HepG2 (cell line): Measurements from ENCODE around the gene MKRN1. TPM values are rescaled to one million over a fixed set of nuclear protein-coding genes. Genes with fewer than 3 reads are reported as not detected.

Experiments
- ATAC-seq: fragments of 200-7000 bp; cut with Tn5 transposase; 3 replicates; pipeline ENCODE4 v1.9.1; 2020; ENCODE audit warnings: mild to moderate bottlenecking, moderate library complexity
- BruUV-seq: library from RNA; stranded (reverse); fragments of 400-500 nt; replicated peaks from 2 replicates; lab custom pipeline; 2021; lab: Mats Ljungman, UMichigan
- CTCF ChIA-PET: fragments of 300-600 bp; formaldehyde crosslinking; extraction: SDS; loops from one replicate; lab custom pipeline; 2021; ENCODE audit warnings: low total read pairs, inconsistent platforms, low intra/inter-chr PET ratio; lab: Yijun Ruan, JAX
- POLR2A ChIA-PET: fragments of 350-600 bp; sonication (Branson Sonifier 250); formaldehyde crosslinking; loops from one replicate; lab custom pipeline; 2020; ENCODE audit warnings: antibody characterized with exemption, inconsistent platforms; lab: Yijun Ruan, JAX
- DNase-seq: peaks from one replicate; pipeline ENCODE4 v3.0.0-alpha.2; 2015; ENCODE audit warnings: low spot score
- FAIRE-seq: peaks from 3 replicates; lab custom pipeline; 2011; peaks lifted over from hg19 to GRCh38; lab: Jason Lieb, UNC
- H2AFZ ChIP-seq: one replicate; pipeline ENCODE4 v1.6.1; 2011; ENCODE audit warnings: low read length, inconsistent platforms
- H3K27ac ChIP-seq: fragments of 300-600 bp; 3 replicates; pipeline ENCODE4 v1.8.0; 2011; ENCODE audit warnings: mixed run types, mild to moderate bottlenecking, mixed read lengths, low read length, inconsistent platforms; ENCODE audit not compliant: insufficient read depth; ENCODE audit errors: extremely low read length
- H3K27me3 ChIP-seq, 2 experiments: fragments of 200-600 bp in 1 of 2; 2 replicates in 1 of 2; 3 replicates in 1 of 2; pipeline versions ENCODE4 v1.6.0 to v1.8.0; 2011; ENCODE audit warnings: low read length in 2 of 2, mild to moderate bottlenecking in 2 of 2, moderate library complexity in 2 of 2, inconsistent platforms in 1 of 2; ENCODE audit not compliant: insufficient read depth in 2 of 2, control insufficient read depth in 1 of 2
- H3K36me3 ChIP-seq, 2 experiments: fragments of 200-600 bp in 1 of 2; replicated peaks in 1 of 2; 2 replicates in 1 of 2; 3 replicates in 1 of 2; pipeline versions ENCODE4 v1.5.1 to v1.8.0; 2011; ENCODE audit warnings: low read length in 2 of 2, inconsistent platforms in 1 of 2; ENCODE audit not compliant: insufficient read depth in 2 of 2, control insufficient read depth in 1 of 2
- H3K4me1 ChIP-seq: 2 replicates; pipeline ENCODE4 v1.5.1; 2012; ENCODE audit warnings: low read length, inconsistent platforms; ENCODE audit not compliant: insufficient read depth
- H3K4me2 ChIP-seq: 2 replicates; pipeline ENCODE4 v1.6.0; 2011; ENCODE audit warnings: low read depth, low read length, inconsistent platforms
- H3K4me3 ChIP-seq, 3 experiments: fragments of 200-600 bp in 1 of 3; sonication (generic), shearing (Covaris generic) in 1 of 3; replicated peaks in 1 of 3; 2 replicates each; pipeline ENCODE4 v1.5.1; 2011 to 2016; ENCODE audit warnings: low read length in 3 of 3, inconsistent platforms in 2 of 3, low read depth in 2 of 3, mild to moderate bottlenecking in 2 of 3, control low read depth in 1 of 3, mixed read lengths in 1 of 3; ENCODE audit not compliant: insufficient read depth in 1 of 3
- H3K79me2 ChIP-seq: one replicate; pipeline ENCODE4 v1.6.1; 2011; ENCODE audit warnings: low read length, inconsistent platforms; ENCODE audit not compliant: insufficient read depth
- H3K9ac ChIP-seq: 2 replicates; pipeline ENCODE4 v1.6.0; 2011; ENCODE audit warnings: mild to moderate bottlenecking, low read depth, low read length, inconsistent platforms; ENCODE audit not compliant: insufficient read depth
- H3K9me3 ChIP-seq: 2 replicates; pipeline ENCODE4 v1.5.1; 2012; ENCODE audit warnings: mild to moderate bottlenecking, low read length
- H4K20me1 ChIP-seq: 2 replicates; pipeline ENCODE4 v1.6.0; 2011; ENCODE audit warnings: inconsistent platforms, mild to moderate bottlenecking, low read length, moderate library complexity; ENCODE audit not compliant: insufficient read depth
- ARHGAP35 ChIP-seq: sonication (generic); formaldehyde crosslinking; IDR thresholded peaks from 2 replicates; pipeline ENCODE4 v1.9.0; 2022; ENCODE audit warnings: mild to moderate bottlenecking, inconsistent platforms, moderate library complexity, missing genetic modification reagents, borderline replicate concordance
- MAFG ChIP-seq: sonication (generic); formaldehyde crosslinking; IDR thresholded peaks from 2 replicates; pipeline ENCODE4 v1.5.1; 2020; ENCODE audit warnings: mild to moderate bottlenecking, missing genetic modification reagents
- MATR3 ChIP-seq: sonication (generic); formaldehyde crosslinking; IDR thresholded peaks from 2 replicates; pipeline ENCODE4 v1.4.0; 2020; ENCODE audit warnings: missing genetic modification reagents
- PAF1 ChIP-seq: IDR thresholded peaks from 2 replicates; pipeline ENCODE4 v1.6.1; 2016; ENCODE audit warnings: missing genetic modification reagents, missing compliant biosample characterization
- REL ChIP-seq: sonication (generic); formaldehyde crosslinking; conservative IDR thresholded peaks from 2 replicates; pipeline ENCODE4 v1.8.0; 2022; ENCODE audit warnings: mild to moderate bottlenecking, missing genetic modification reagents, moderate library complexity
- SALL2 ChIP-seq: sonication (generic); formaldehyde crosslinking; IDR thresholded peaks from 2 replicates; pipeline ENCODE4 v1.8.1; 2023; ENCODE audit warnings: mild to moderate bottlenecking, missing genetic modification reagents, inconsistent platforms
- SAP130 ChIP-seq: IDR thresholded peaks from 2 replicates; pipeline ENCODE4 v1.6.1; 2016; ENCODE audit warnings: low read depth
- SUZ12 ChIP-seq: fragments of 150-350 bp; IDR thresholded peaks from 2 replicates; pipeline ENCODE4 v1.6.1; 2014; ENCODE audit warnings: low read depth, low read length
- TOE1 ChIP-seq: sonication (generic); formaldehyde crosslinking; IDR thresholded peaks from 2 replicates; pipeline ENCODE4 v1.4.0; 2020; ENCODE audit warnings: mild to moderate bottlenecking, missing genetic modification reagents
- ZFP36L1 ChIP-seq: sonication (generic); formaldehyde crosslinking; IDR thresholded peaks from 2 replicates; pipeline ENCODE4 v1.8.0; 2022; ENCODE audit warnings: mild to moderate bottlenecking, missing genetic modification reagents, moderate library complexity
- ZNF644 ChIP-seq: IDR thresholded peaks from 2 replicates; pipeline ENCODE4 v1.6.1; 2016; ENCODE audit warnings: low read depth
- ZNF75D ChIP-seq: sonication (generic); formaldehyde crosslinking; IDR thresholded peaks from 2 replicates; pipeline ENCODE4 v1.8.1; 2023; ENCODE audit warnings: missing genetic modification reagents, mild to moderate bottlenecking, borderline replicate concordance
- WGBS: methylation state at CpG from one replicate; pipeline ENCODE4 v1.1.6; 2017; ENCODE audit warnings: low lambda C conversion rate; 5-methylcytosine and 5-hydroxymethylcytosine counted together
- in situ Hi-C: cut with HindIII; loops from 2 replicates; pipeline ENCODE4 v1.10.0; 2017; ENCODE audit warnings: low pct_unique_long_range_greater_than_20kb; ENCODE audit not compliant: extremely low pct_ligation_motif_present
- intact Hi-C: fragments of 100-400 bp; cut with micrococcal nuclease; formaldehyde crosslinking; loops from one replicate; pipeline ENCODE4 v1.10.0; 2022; ENCODE audit not compliant: unreplicated experiment
- polyA plus RNA-seq, 8 experiments: library from polyadenylated mRNA; depleted of rRNA in 3 of 8; stranded (reverse) in 7 of 8; unstranded in 1 of 8; fragments of >200 nt; fragmentation: Illumina TruSeq in 4 of 8; extraction: Trizol in 4 of 8; gene quantifications; 2 replicates each; pipeline versions ENCODE4 v1.2.1 to v1.2.3, GENCODE V29; 2011 to 2016; ENCODE audit warnings: low read depth in 4 of 8, missing spikeins in 1 of 8, mixed read lengths in 1 of 8; ENCODE audit not compliant: insufficient read depth in 1 of 8
- total RNA-seq, 5 experiments: library from RNA; depleted of rRNA; stranded (reverse); fragments of >200 nt; fragmentation: Illumina TruSeq; extraction: Trizol; gene quantifications; 2 replicates each; pipeline ENCODE4 v1.2.3, GENCODE V29; 2016; ENCODE audit warnings: low read depth in 1 of 5
- TF ChIP-seq, protein P1 (sequence below): sonication (generic); formaldehyde crosslinking; IDR thresholded peaks from 2 replicates; pipeline ENCODE4 v1.4.0; 2020; ENCODE audit warnings: missing genetic modification reagents
- TF ChIP-seq, protein P2 (sequence below): sonication (generic); formaldehyde crosslinking; IDR thresholded peaks from 2 replicates; pipeline ENCODE4 v1.5.0; 2020; ENCODE audit warnings: mild to moderate bottlenecking, missing genetic modification reagents, moderate library complexity

The MKRN1 gene
- total and polyA plus RNA-seq, 2 of the 13 experiments (the other 11 are each of a cell fraction or from before 2014, with no cell fraction given), result 28.5 to 32.8 TPM

DNA sequence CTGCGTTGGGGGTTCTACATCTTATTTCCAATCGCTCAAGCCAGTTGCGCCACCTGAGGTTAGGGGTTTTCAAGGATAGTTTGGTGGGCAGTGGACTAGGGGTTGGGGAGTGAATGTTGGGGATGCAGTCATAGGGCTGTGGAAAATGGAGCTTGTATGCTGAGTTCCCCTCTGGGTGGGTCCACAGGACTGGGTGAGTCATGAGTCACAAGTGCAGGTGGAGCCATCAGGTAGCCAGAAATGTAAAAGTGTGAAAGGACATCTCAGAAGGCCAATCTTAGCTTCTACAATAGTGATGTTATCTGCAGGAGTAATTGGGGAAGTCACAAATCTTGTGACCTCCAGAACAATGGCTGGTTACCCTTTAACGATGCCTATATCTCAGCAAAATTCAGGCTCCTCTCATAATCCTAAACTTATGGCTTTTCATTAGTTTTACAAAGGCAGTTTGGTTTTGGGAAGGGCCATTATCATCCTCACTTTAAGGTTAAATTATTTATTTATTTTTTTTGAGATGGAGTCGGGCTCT lies 18.0 kb upstream of the MKRN1 start:
- no peak overlapping the region for H2AFZ ChIP-seq
- no peak overlapping the region for H3K4me3 ChIP-seq
- ATAC-seq (no peak), FAIRE-seq (no peak), DNase-seq (no peak)
- no peaks in the 10 kb centered on the region for H4K20me1 ChIP-seq
- 49% methylated on average over 5 of the region's 5 CpGs for WGBS
- no peak overlapping the region for H3K4me2 ChIP-seq
- POLR2A ChIA-PET, result no interaction called here
- H3K9me3 ChIP-seq, result no peaks in the 10 kb centered on the region
- BruUV-seq, result no TSS peak
- H3K9ac ChIP-seq, result no peak overlapping the region
- TF ChIP-seq ARHGAP35 (no peak), REL (CRISPR knock-in tag) (no peak), MATR3 (CRISPR knock-in tag) (no peak), SAP130 (CRISPR knock-in tag) (no peak), ZNF75D (CRISPR knock-in tag) (no peak), PAF1 (CRISPR knock-in tag) (no peak), MAFG (no peak), SUZ12 (no peak), TOE1 (no peak), SALL2 (no peak), ZFP36L1 (CRISPR knock-in tag) (no peak), ZNF644 (no peak)
- TF ChIP-seq, protein P1, sequence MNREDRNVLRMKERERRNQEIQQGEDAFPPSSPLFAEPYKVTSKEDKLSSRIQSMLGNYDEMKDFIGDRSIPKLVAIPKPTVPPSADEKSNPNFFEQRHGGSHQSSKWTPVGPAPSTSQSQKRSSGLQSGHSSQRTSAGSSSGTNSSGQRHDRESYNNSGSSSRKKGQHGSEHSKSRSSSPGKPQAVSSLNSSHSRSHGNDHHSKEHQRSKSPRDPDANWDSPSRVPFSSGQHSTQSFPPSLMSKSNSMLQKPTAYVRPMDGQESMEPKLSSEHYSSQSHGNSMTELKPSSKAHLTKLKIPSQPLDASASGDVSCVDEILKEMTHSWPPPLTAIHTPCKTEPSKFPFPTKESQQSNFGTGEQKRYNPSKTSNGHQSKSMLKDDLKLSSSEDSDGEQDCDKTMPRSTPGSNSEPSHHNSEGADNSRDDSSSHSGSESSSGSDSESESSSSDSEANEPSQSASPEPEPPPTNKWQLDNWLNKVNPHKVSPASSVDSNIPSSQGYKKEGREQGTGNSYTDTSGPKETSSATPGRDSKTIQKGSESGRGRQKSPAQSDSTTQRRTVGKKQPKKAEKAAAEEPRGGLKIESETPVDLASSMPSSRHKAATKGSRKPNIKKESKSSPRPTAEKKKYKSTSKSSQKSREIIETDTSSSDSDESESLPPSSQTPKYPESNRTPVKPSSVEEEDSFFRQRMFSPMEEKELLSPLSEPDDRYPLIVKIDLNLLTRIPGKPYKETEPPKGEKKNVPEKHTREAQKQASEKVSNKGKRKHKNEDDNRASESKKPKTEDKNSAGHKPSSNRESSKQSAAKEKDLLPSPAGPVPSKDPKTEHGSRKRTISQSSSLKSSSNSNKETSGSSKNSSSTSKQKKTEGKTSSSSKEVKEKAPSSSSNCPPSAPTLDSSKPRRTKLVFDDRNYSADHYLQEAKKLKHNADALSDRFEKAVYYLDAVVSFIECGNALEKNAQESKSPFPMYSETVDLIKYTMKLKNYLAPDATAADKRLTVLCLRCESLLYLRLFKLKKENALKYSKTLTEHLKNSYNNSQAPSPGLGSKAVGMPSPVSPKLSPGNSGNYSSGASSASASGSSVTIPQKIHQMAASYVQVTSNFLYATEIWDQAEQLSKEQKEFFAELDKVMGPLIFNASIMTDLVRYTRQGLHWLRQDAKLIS (CRISPR knock-in tag), result no peak
- TF ChIP-seq, protein P2, sequence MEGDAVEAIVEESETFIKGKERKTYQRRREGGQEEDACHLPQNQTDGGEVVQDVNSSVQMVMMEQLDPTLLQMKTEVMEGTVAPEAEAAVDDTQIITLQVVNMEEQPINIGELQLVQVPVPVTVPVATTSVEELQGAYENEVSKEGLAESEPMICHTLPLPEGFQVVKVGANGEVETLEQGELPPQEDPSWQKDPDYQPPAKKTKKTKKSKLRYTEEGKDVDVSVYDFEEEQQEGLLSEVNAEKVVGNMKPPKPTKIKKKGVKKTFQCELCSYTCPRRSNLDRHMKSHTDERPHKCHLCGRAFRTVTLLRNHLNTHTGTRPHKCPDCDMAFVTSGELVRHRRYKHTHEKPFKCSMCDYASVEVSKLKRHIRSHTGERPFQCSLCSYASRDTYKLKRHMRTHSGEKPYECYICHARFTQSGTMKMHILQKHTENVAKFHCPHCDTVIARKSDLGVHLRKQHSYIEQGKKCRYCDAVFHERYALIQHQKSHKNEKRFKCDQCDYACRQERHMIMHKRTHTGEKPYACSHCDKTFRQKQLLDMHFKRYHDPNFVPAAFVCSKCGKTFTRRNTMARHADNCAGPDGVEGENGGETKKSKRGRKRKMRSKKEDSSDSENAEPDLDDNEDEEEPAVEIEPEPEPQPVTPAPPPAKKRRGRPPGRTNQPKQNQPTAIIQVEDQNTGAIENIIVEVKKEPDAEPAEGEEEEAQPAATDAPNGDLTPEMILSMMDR, result no peak
- no peaks in the 10 kb centered on the region for H3K79me2 ChIP-seq
- intact Hi-C loops, result no loop called here
- 0 out of 2 replicates have a peak, but pooled peaks cover 7% of the 10 kb centered on the region for H3K4me1 ChIP-seq
- H3K36me3 ChIP-seq, result no peaks in the 10 kb centered on the region
- no peak overlapping the region for H3K27ac ChIP-seq
- H3K27me3 ChIP-seq, result no peaks in the 10 kb centered on the region
- in situ Hi-C loops, result no loop called here
- CTCF ChIA-PET, result no interaction called here
